CD4-positive, alpha-beta T cell treated with Interleukin-12 subunit alpha and Interleukin-12 subunit beta, for 1 hour (primary cell): ENCODE data around the gene TADA2B.

Experiments used
- DNase-seq: peaks from one replicate; pipeline ENCODE4 v3.0.0-alpha.2; 2020

The TADA2B gene

DNA sequence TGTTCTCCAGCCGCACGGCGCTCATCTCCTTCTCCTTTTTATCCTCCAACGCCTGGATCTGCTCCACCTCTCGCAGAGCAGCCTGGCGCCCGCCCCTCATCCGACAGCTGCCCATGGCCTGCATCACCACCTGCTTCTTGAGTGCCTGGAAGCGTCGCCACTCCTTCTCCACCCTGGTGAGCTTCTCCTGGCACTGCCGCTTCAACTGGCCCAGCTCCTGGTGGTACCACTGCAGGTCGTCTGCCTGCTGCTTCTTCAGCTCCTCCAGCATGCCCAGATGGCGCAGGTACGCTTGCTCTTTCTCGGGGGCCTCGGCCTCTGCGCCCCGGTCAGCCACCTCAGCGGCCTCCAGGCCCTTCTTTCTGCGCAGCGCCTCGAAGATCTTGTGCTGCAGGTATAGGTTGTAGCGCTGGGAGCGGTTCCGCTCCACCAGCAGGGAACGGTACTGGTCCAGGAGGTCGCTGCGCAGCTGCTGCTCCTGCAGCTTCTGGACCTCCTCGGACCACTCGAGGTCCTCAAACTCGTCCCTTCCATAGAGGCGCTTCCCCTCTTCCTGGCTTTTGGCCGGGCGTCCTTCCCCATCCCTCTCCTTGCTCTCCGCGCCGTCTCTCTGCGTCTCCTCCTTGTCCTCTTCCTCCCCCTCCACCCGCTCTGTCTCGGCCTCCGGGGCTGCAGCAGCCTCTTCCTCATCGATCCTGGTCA lies 1.2 kb upstream of the TADA2B start:
- DNase-seq = no peak

DNA sequence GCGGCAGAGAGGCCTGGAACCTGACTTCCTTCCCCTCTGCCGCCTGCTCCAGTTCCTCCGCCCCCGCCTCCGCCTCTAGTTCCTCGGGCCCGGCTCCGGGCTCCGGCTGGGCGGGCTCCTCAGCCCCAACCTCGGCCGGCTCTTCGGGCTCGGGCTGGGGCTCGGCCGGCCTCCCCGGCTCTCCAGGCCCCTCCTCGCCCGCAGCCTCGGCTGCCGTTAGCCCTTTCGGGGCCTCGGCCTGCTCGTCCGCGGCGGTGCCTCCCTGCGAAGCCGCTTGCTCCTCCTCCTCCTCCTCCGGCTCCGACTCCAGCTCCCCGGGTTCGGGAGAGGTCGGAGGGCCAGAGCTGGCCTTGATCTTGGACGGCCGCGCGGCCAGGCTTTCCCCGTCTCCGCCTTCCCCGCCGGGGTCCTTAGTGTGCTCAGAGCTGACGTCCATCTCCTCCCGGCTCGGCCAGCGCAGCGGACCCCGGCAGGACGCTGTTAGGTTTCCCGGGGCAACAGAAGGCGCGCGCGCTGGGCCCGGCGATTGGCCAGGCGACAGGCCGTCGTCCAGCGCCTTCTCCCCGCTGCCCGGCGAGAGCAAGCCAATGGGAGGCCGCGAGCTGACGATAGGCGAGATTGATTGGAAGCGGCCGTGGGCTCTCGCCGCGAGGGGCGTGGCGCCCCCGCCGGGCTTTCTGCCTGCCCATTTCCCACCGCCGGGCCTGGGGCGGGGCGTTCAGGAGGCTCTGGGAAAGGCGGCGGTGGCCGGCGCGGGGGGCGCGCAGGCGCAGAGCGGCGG lies 479 bp upstream of the TADA2B start:
- peak; percentile 96 for DNase-seq

DNA sequence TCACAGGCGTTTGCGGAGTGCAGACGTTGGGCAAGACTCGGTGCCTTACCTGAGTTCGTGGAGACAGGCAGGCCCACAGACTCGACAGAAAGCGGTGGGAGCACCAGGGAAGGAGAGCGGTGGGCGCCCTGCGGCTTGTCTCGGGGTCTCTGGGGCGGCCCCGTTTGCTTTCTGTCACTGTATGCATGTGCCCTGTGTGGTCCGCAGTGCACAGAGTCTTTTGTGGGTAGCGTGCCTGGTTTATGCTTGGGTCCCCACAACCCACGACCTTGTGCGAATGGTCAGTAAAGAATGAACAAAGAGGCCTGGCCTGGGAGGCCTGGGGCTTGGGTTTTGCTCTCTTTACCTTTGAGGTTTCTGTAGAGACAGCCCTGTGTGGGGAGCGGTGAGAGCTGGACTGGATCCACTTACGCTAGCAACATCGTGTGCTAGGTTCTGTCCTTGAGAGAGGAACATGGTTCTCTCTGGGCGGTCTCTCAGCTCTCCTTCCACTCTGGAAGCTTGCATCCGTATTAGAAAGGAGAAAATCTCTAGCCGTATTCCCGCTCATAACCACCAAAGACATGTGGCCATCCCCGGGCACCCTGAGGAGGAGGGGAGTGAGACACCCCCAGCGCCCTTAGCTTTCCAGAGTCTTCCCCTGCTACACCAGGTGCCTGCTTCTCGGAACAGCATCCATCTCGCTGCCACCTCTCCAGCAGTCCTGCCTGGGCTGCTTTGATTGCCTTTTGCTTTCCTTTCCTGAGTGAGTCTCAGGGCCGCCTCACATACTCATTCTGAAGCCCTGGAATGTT lies 1.2 kb downstream of the TADA2B start:
- no peak for DNase-seq

GRCh38 chr4:7045553-7045952 lies 2.4 kb downstream of the TADA2B start:
- DNase-seq = no peak

GRCh38 chr4:7045961-7046921 lies 3.1 kb downstream of the TADA2B start:
- no peak for DNase-seq

- no peak for DNase-seq
Measured at GRCh38 chr4:7046971-7047370, 3.8 kb downstream of the TADA2B start.

DNA sequence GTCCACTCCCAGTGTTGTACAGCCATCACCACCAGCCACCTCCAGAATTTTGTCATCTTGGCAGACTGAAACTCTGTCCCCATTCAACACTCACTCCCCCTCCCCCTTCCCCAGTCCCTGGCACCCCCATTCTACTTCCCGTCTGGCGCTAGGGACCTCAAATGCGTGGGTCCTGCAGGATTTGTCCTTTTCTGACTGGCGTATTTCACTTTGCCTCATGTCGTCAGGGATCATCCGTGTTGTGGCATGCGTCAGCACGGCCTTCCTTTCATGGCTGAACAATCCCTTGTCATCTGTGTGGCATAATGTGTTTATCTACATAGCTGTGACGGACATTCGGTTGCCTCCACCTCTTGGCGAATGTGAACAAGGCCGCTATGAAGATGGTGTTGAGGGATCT lies 5.5 kb downstream of the TADA2B start:
- DNase-seq = no peak

DNA sequence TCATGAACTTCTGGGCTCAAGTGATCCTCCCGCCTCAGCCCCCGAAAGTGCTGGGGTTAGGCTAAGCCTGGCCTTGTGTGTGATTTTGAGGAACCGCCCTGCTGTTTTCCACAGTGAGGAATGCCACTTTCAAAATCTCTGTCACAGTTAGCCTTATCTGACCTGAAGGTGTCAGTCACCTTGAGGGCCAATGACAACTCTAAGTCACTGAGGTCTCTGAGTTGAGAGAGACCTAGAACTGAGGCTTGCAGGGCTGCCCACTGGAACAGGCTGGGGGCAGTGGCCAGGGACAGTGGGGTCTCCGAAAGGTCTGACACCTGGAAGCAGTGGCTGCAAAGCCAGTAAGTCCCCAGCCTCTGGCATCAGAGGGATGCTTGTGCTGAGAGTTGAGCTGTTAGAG lies 6.1 kb downstream of the TADA2B start:
- no peak for DNase-seq

DNA sequence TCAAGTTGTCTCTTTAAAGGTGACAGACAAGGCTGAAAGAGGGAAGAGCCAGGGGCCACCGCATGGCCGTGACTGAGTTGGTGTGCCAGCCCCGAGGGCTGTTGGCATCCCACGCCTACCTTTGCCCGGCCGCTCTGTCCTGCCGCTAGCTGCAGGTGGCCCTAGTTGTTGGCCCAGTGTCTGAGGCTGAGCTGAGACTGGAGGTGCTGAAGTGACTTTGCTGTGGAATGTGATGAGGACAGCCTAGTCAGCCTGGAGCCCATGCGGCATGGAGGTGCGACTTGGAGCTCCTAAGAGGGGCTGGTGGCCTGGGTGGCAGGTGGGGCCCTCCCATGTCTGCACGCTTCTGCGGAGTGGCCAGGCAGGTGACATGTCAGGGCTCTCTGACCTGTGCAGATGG lies 6.6 kb downstream of the TADA2B start:
- DNase-seq = no peak

DNA sequence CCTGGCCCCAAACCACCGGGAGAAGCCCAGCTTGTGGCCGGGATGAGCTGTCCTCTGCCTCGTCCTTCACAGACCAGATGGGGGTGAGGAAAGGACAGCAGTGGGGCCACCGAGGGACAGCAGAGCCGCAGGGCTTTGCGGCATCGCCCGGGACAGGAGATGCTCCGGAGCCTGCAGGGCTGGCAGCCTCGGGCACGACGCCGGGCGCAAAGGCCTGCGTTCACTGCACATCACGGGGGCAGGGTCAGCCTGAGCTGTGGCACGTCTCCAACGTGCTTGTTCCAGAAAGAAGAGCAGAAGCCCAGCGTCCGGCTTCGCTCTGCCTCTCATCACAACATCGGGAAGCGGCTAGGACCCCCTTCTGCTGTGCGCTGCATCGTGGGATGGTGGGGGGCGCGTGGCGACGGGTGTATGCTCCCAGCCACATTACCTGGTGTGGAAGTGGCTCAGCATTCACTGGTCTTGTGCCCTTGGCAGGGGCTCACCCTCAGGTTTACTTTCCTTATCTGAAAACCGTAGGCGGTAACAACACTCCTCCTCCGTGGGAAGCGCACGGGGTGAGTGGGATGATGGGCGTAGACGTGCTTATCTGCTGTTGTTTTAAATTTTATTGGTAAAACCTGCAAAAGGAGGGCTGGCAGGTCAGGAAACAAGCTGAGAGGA lies 7.4 kb downstream of the TADA2B start:
- no peak for DNase-seq

GRCh38 chr4:7051144-7051495 lies 7.9 kb downstream of the TADA2B start:
- no peak for DNase-seq

DNA sequence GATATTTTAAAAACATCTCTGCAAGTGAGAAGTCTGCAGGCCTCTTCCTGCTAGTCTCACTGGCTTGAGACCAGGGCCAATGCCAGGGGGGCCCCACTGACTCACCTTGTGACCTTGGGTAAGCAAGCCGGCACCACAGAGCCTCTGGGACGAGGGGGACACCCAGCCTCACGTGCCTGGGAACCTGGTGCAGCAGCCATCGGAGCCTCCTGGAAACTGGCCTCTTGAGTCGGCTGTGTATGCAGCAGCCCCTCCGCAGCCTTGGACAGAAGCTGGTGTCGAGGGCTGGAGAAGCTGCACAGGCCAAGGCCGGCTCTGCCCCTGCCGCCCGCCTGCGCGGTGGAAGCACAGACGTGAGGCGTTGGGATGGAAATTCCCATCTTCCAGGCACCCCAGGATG lies 8.7 kb downstream of the TADA2B start:
- no peak for DNase-seq

DNA sequence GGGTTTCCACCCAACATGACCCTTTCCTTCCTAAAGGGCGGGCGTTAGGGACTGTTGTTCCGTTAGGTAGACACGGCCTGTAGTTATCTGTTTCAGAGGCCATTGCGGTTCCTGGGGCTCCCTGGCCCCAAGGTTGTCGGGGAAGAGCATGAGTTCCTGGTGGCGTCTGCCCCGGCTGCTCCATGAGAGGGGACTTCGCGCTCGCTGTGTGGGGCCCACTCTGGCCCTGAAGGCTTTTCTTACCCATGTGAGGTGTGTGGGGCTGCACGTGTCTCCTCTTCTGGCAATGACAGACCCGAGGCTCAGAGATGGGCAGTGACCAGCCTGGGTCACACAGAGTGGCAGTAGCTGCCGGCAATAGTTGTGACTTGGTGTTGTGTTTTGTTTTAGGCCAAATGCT lies 9.1 kb downstream of the TADA2B start:
- DNase-seq = no peak

DNA sequence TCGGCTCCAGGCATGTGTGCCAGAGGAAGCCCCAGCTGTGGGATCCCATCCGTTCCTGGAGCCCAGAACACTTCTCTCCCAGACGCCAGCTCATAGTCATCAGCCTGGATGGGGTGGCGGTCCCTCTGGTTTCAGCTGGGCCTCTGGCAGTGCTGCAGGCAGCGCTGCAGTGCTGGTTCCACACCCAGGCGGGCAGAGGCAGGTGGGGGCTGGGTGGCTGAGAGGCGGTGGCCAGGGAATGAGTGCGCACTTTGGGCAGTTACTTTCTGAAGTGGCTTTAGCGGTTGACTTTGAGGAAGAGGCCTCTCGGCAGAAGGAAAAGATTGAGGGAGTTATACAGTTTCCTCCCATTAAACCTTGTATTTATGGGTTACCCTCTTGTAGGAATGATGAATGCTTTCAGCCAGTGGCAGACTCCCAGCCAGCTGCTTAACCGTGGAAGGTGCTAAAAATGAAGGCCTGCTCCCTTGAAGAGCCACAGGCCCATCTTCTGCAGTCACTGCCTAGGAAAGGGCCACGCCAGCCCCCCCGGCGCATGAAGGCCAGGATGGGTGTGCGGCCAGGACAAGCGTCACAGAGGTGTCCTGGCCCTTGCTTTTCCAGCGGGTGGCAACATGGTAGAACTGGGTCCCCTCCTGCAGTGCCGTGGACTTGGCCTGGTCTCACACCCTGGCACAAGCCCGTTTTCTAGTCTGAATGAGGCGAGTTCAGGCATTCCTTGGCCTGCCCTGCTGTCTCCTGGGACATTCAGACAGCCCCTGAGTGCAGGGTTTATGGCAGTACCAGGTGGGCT lies 9.9 kb downstream of the TADA2B start:
- no peak for DNase-seq

- no peak for DNase-seq
Measured at GRCh38 chr4:7054106-7054880, 11.1 kb downstream of the TADA2B start.

GRCh38 chr4:7055111-7055989 lies 12.2 kb downstream of the TADA2B start:
- DNase-seq = no peak

DNA sequence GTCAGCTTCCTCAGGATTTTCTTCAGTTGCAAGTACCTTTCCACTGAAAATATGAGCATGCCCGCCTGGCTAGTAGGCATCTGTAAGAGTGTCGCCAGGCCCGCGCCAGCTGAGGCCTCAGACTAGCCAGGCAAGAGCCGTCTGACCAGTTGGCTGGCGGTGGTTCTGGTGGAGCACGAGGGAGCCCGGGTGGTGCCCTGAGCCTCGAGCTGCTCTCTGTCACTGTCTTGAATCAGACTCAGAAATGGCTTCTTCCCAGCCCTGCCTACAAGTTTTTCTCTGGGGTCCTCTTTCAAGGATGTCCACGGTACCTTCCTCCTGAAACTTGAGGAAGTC lies 12.8 kb downstream of the TADA2B start:
- no peak for DNase-seq

- DNase-seq = no peak
Measured at GRCh38 chr4:7058792-7059191, 15.6 kb downstream of the TADA2B start.

- no peak for DNase-seq
Measured at GRCh38 chr4:7059662-7060061, 16.5 kb downstream of the TADA2B start.
